Panc1 (cell line): Measurements from ENCODE around the gene ZHX3. TPM values are rescaled to one million over a fixed set of nuclear protein-coding genes. Genes with fewer than 3 reads are reported as not detected.

ENCODE experiments used
- ATAC-seq: fragments of 200-7000 bp; cut with Tn5 transposase; 2 replicates; pipeline ENCODE4 v1.9.1; 2020; ENCODE audit warnings: mild to moderate bottlenecking, moderate library complexity
- BruUV-seq: library from RNA; stranded (reverse); fragments of 400-500 nt; replicated peaks from 2 replicates; lab custom pipeline; 2021; lab: Mats Ljungman, UMichigan
- CTCF ChIA-PET: fragments of 300-600 bp; sonication (Branson Sonifier 250); formaldehyde crosslinking; loops from one replicate; lab custom pipeline; 2022; ENCODE audit warnings: antibody characterized with exemption; lab: Charles Lee
- POLR2A ChIA-PET: fragments of 300-600 bp; sonication (Branson Sonifier 250); formaldehyde crosslinking; loops from one replicate; lab custom pipeline; 2022; ENCODE audit warnings: antibody characterized with exemption; lab: Charles Lee
- DNase-seq: peaks from one replicate; pipeline ENCODE4 v3.0.0-alpha.2; 2010; ENCODE audit warnings: low read depth, low spot score
- H3K27ac ChIP-seq: 2 replicates; pipeline ENCODE4 v1.5.1; 2011; ENCODE audit warnings: mild to moderate bottlenecking, low read length, inconsistent platforms
- H3K27me3 ChIP-seq: fragments of 200-500 bp; sonication (Bioruptor generic); 2 replicates; pipeline ENCODE4 v1.6.0; 2014; ENCODE audit warnings: low read length, inconsistent platforms; ENCODE audit not compliant: control insufficient read depth, insufficient read depth
- H3K36me3 ChIP-seq: fragments of 200-500 bp; sonication (Bioruptor generic); 2 replicates; pipeline ENCODE4 v1.5.1; 2014; ENCODE audit warnings: inconsistent platforms, mild to moderate bottlenecking, low read length, moderate library complexity; ENCODE audit not compliant: control insufficient read depth, insufficient read depth
- H3K4me1 ChIP-seq: 2 replicates; pipeline ENCODE4 v1.5.1; 2011; ENCODE audit warnings: inconsistent platforms, mild to moderate bottlenecking, low read length, moderate library complexity; ENCODE audit not compliant: control insufficient read depth, insufficient read depth
- H3K4me3 ChIP-seq, 2 experiments: 2 replicates each; pipeline ENCODE4 v1.5.1; 2011 to 2012; ENCODE audit warnings: low read depth in 2 of 2, low read length in 2 of 2, mild to moderate bottlenecking in 2 of 2, inconsistent platforms in 1 of 2, moderate library complexity in 1 of 2
- H3K9me3 ChIP-seq: fragments of 200-500 bp; sonication (Bioruptor generic); 2 replicates; pipeline ENCODE4 v1.5.1; 2014; ENCODE audit warnings: low read depth, mild to moderate bottlenecking, inconsistent platforms, low read length, moderate library complexity; ENCODE audit not compliant: control insufficient read depth, insufficient read depth
- REST ChIP-seq, 2 experiments: IDR thresholded peaks; 2 replicates each; pipeline ENCODE4 v1.6.1; 2011 to 2012; ENCODE audit warnings: low read depth in 2 of 2, control low read depth in 1 of 2, low read length in 1 of 2, mild to moderate bottlenecking in 1 of 2, moderate library complexity in 1 of 2; ENCODE audit not compliant: insufficient read depth in 1 of 2
- SIN3A ChIP-seq: IDR thresholded peaks from 2 replicates; pipeline ENCODE4 v1.6.1; 2012; ENCODE audit warnings: low read depth, mild to moderate bottlenecking, low read length, moderate library complexity, borderline replicate concordance; ENCODE audit not compliant: insufficient read depth
- in situ Hi-C: cut with HindIII; loops from 2 replicates; pipeline ENCODE4 v1.10.0; 2016; ENCODE audit warnings: low sequenced_read_pairs, low pct_unique_long_range_greater_than_20kb
- intact Hi-C: fragments of 100-400 bp; cut with micrococcal nuclease; formaldehyde crosslinking; loops from one replicate; pipeline ENCODE4 v1.10.0; 2022; ENCODE audit not compliant: unreplicated experiment
- total RNA-seq: library from RNA; stranded (reverse); gene quantifications from one replicate; pipeline ENCODE4 v1.2.1, GENCODE V29; 2021; ENCODE audit not compliant: unreplicated experiment

Gene ZHX3
- total RNA-seq, 1 experiment from 2014 or later: 19.8 TPM

GRCh38 chr20:41361757-41362747, 44.5 kb upstream of the ZHX3 start:
- Histone ChIP-seq H3K27ac (no peak overlapping the region), H3K4me3 (no peak overlapping the region), H3K27me3 (no peaks in the 10 kb centered on the region; the same call in 1 of the 2 replicates), H3K36me3 (no peaks in the 10 kb centered on the region), H3K4me1 (no peaks in the 10 kb centered on the region), H3K9me3 (no peaks in the 10 kb centered on the region)
- POLR2A ChIA-PET: no interaction called here
- no peak for TF ChIP-seq SIN3A
- no peak for TF ChIP-seq REST (IDR thresholded peaks at IDR 0.05; ENCODE audit: insufficient read depth in 1 of 2, low read depth in 2 of 2, low read length in 1 of 2)
- CTCF ChIA-PET: no interaction called here
- no TSS peak for BruUV-seq
- ATAC-seq (no peak; the same call in 1 of the 2 replicates), DNase-seq (no peak)
- in situ Hi-C loops (no loop called here), intact Hi-C loops (no loop called here)

- H3K9me3 ChIP-seq: no peaks in the 10 kb centered on the region
- H3K4me1 ChIP-seq: no peaks in the 10 kb centered on the region
- in situ Hi-C loops (no loop called here), intact Hi-C loops (no loop called here)
- H3K4me3 ChIP-seq: no peak overlapping the region
- H3K27ac ChIP-seq: no peak overlapping the region
- ATAC-seq (peak; percentile 18; the same call in 1 of the 2 replicates), DNase-seq (no peak)
- no peaks in the 10 kb centered on the region; the same call in 1 of the 2 replicates for H3K27me3 ChIP-seq
- no peaks in the 10 kb centered on the region for H3K36me3 ChIP-seq
- BruUV-seq: no TSS peak
- POLR2A ChIA-PET: no interaction called here
- CTCF ChIA-PET: no interaction called here
- TF ChIP-seq REST (IDR thresholded peaks at IDR 0.05; ENCODE audit: insufficient read depth in 1 of 2, low read depth in 2 of 2, low read length in 1 of 2): no peak
Measured at GRCh38 chr20:41360831-41361756, 43.6 kb upstream of the ZHX3 start.
